HCT116 (cell line): ENCODE measurements around the gene PCDHGA2. TPM values are rescaled to one million over a fixed set of nuclear protein-coding genes. Genes with fewer than 3 reads are reported as not detected.

ENCODE experiments used
- ATAC-seq: fragments of 200-7000 bp; cut with Tn5 transposase; 2 replicates; pipeline ENCODE4 v1.9.1; 2020; ENCODE audit warnings: mild to moderate bottlenecking, moderate library complexity
- BruUV-seq: library from RNA; stranded (reverse); fragments of 400-500 nt; replicated peaks from 2 replicates; lab custom pipeline; 2021; lab: Mats Ljungman, UMichigan
- CTCF ChIA-PET: fragments of 300-600 bp; sonication (Branson Sonifier 250); formaldehyde crosslinking; loops from one replicate; lab custom pipeline; 2021; ENCODE audit warnings: antibody characterized with exemption; lab: Charles Lee
- POLR2A ChIA-PET: fragments of 300-600, 350-600 bp; sonication (Branson Sonifier 250); formaldehyde crosslinking; loops from one replicate; lab custom pipeline; 2021; ENCODE audit warnings: antibody characterized with exemption; lab: Charles Lee
- RAD21 ChIA-PET, 2 experiments: fragments of 300-600 bp; sonication (Branson Sonifier 250); formaldehyde crosslinking; loops; one replicate each; lab custom pipeline; 2023; ENCODE audit warnings: low total read pairs in 2 of 2; ENCODE audit not compliant: uncharacterized antibody in 2 of 2, unreplicated experiment in 2 of 2, low non-redundant PET in 1 of 2; lab: Charles Lee
- DNase-seq: peaks from one replicate; pipeline ENCODE4 v3.0.0-alpha.2; 2010; ENCODE audit warnings: low read depth, low spot score
- H2AFZ ChIP-seq: fragments of 200-600 bp; shearing (Covaris generic), sonication (generic); 2 replicates; pipeline ENCODE4 v1.6.1; 2017; ENCODE audit warnings: low read depth, mixed run types, mixed read lengths, antibody characterized with exemption, low read length; ENCODE audit not compliant: poor library complexity, severe bottlenecking
- H3K27ac ChIP-seq: 2 replicates; pipeline ENCODE4 v1.5.1; 2012; ENCODE audit warnings: low read depth, low read length
- H3K27me3 ChIP-seq: fragments of 200-600 bp; sonication (generic); 2 replicates; pipeline ENCODE4 v1.6.1; 2016; ENCODE audit warnings: mixed run types, low read length, mixed read lengths; ENCODE audit not compliant: insufficient read depth
- H3K36me3 ChIP-seq, 2 experiments: fragments of 200-500 bp in 1 of 2; fragments of 200-600 bp in 1 of 2; sonication (Bioruptor generic) in 1 of 2; sonication (generic) in 1 of 2; 2 replicates each; pipeline versions ENCODE4 v1.5.1 to v1.6.1; 2014 to 2016; ENCODE audit warnings: low read length in 2 of 2, inconsistent platforms in 1 of 2, mixed read lengths in 1 of 2, mixed run types in 1 of 2; ENCODE audit not compliant: insufficient read depth in 2 of 2, control insufficient read depth in 1 of 2
- H3K4me1 ChIP-seq, 2 experiments: fragments of 200-600 bp in 1 of 2; sonication (generic) in 1 of 2; 2 replicates each; pipeline versions ENCODE4 v1.5.1 to v1.6.1; 2012 to 2017; ENCODE audit warnings: low read length in 2 of 2, inconsistent platforms in 1 of 2, mild to moderate bottlenecking in 1 of 2, mixed read lengths in 1 of 2, mixed run types in 1 of 2, moderate library complexity in 1 of 2; ENCODE audit not compliant: insufficient read depth in 2 of 2, control insufficient read depth in 1 of 2
- H3K4me2 ChIP-seq: fragments of 200-600 bp; sonication (generic); 2 replicates; pipeline ENCODE4 v1.6.1; 2017; ENCODE audit warnings: mixed run types, low read length, mixed read lengths
- H3K4me3 ChIP-seq, 2 experiments: fragments of 200-600 bp in 1 of 2; sonication (generic) in 1 of 2; replicated peaks in 1 of 2; 2 replicates each; pipeline ENCODE4 v1.5.1; 2011 to 2016; ENCODE audit warnings: low read length in 2 of 2, control low read depth in 1 of 2, low read depth in 1 of 2, mild to moderate bottlenecking in 1 of 2, mixed read lengths in 1 of 2, mixed run types in 1 of 2
- H3K79me2 ChIP-seq: fragments of 200-600 bp; sonication (generic); 2 replicates; pipeline ENCODE4 v1.6.1; 2017; ENCODE audit warnings: mild to moderate bottlenecking, mixed run types, low read length, moderate library complexity, mixed read lengths; ENCODE audit not compliant: insufficient read depth
- H3K9ac ChIP-seq: fragments of 200-600 bp; sonication (generic); 2 replicates; pipeline ENCODE4 v1.6.1; 2016; ENCODE audit warnings: low read length, mixed read lengths
- H3K9me2 ChIP-seq: fragments of 200-600 bp; sonication (generic), shearing (Covaris generic); 2 replicates; pipeline ENCODE4 v1.6.1; 2017; ENCODE audit warnings: mixed run types, mild to moderate bottlenecking, moderate library complexity; ENCODE audit not compliant: insufficient read depth
- H3K9me3 ChIP-seq, 2 experiments: fragments of 200-500 bp in 1 of 2; fragments of 200-600 bp in 1 of 2; sonication (Bioruptor generic) in 1 of 2; sonication (generic) in 1 of 2; 2 replicates each; pipeline ENCODE4 v1.6.1; 2014 to 2017; ENCODE audit warnings: low read length in 2 of 2, mixed read lengths in 2 of 2, inconsistent platforms in 1 of 2, low read depth in 1 of 2, mild to moderate bottlenecking in 1 of 2, mixed run types in 1 of 2, moderate library complexity in 1 of 2; ENCODE audit not compliant: control insufficient read depth in 1 of 2, insufficient read depth in 1 of 2
- H4K20me1 ChIP-seq: fragments of 200-600 bp; sonication (generic), shearing (Covaris generic); 2 replicates; pipeline ENCODE4 v1.6.1; 2017; ENCODE audit warnings: mixed run types, mild to moderate bottlenecking, moderate library complexity; ENCODE audit not compliant: insufficient read depth
- CTCF ChIP-seq, 3 experiments: fragments of 200-600 bp in 1 of 3; sonication (generic) in 1 of 3; IDR thresholded peaks in 2 of 3; conservative IDR thresholded peaks in 1 of 3; 2 replicates each; pipeline ENCODE4 v1.5.1; 2012 to 2017; ENCODE audit warnings: low read depth in 2 of 3, low read length in 2 of 3, antibody characterized with exemption in 1 of 3, borderline replicate concordance in 1 of 3, control low read depth in 1 of 3, mild to moderate bottlenecking in 1 of 3, mixed read lengths in 1 of 3, mixed run types in 1 of 3, moderate library complexity in 1 of 3; ENCODE audit not compliant: insufficient read depth in 1 of 3
- FOSL1 ChIP-seq: IDR thresholded peaks from 2 replicates; pipeline ENCODE4 v1.6.1; 2012; ENCODE audit warnings: low read depth
- MAX ChIP-seq: IDR thresholded peaks from 2 replicates; pipeline ENCODE4 v1.6.1; 2012
- RAD21 ChIP-seq: IDR thresholded peaks from 2 replicates; pipeline ENCODE4 v1.6.1; 2012; ENCODE audit warnings: low read depth, mild to moderate bottlenecking
- ZBTB33 ChIP-seq: IDR thresholded peaks from 2 replicates; pipeline ENCODE4 v1.6.1; 2011; ENCODE audit warnings: mild to moderate bottlenecking, low read length, moderate library complexity; ENCODE audit not compliant: insufficient replicate concordance; ENCODE audit errors: extremely low read depth
- intact Hi-C: fragments of 100-400 bp; cut with micrococcal nuclease; formaldehyde crosslinking; loops from 2 replicates; pipeline ENCODE4 v1.10.0; 2022
- total RNA-seq: library from RNA; stranded (reverse); gene quantifications from one replicate; pipeline ENCODE4 v1.2.1, GENCODE V29; 2021; ENCODE audit not compliant: unreplicated experiment

PCDHGA2 gene
- total RNA-seq, 1 experiment from 2014 or later: not detected

GRCh38 chr5:141392429-141393198, 54.1 kb downstream of the PCDHGA2 start, which contains the start of gene PCDHGA8:
Gene PCDHGA8 (plus strand): TSS chr5:141392633. CDS start chr5:141392814, 181 bp downstream.
- peak; percentile 21 for DNase-seq
- TF ChIP-seq MAX: peak; percentile 81
- TF ChIP-seq ZBTB33: no peak
- TF ChIP-seq FOSL1: no peak
- TF ChIP-seq CTCF (IDR thresholded peaks at IDR 0.05 in 2 of 3, conservative IDR thresholded peaks at IDR 0.05 in 1 of 3; ENCODE audit: borderline replicate concordance in 1 of 3, insufficient read depth in 1 of 3, low read depth in 2 of 3, low read length in 2 of 3): peak; percentile 33 to 53 (median 52); a peak in 4 of 6 replicates
- TF ChIP-seq RAD21: peak; percentile 57
- Histone ChIP-seq H3K36me3 (no peaks in the 10 kb centered on the region), H2AFZ (no peak within 1 kb of the TSS), H3K4me3 (no peak within 1 kb of the TSS), H3K9ac (no peak within 1 kb of the TSS), H3K4me1 (no peaks in the 10 kb centered on the region), H3K27me3 (no peaks in the 10 kb centered on the region), H3K27ac (no peak within 1 kb of the TSS), H3K9me3 (no peaks in the 10 kb centered on the region), H3K4me2 (no peak within 1 kb of the TSS), H3K79me2 (no peaks in the 10 kb centered on the region), H3K9me2 (no peaks in the 10 kb centered on the region), H4K20me1 (no peaks in the 10 kb centered on the region)
- RAD21 ChIA-PET: no interaction called here
- CTCF ChIA-PET: interaction anchor here (1.0 to 1.3 kb wide), 2 partner anchors 165 to 172 kb away, joined by 3 read pairs; no protein-coding TSS in a partner anchor
- intact Hi-C loops: no loop called here
- POLR2A ChIA-PET: no interaction called here
- BruUV-seq: no TSS peak
- ATAC-seq: peak; percentile 70

Other genes starting within 250 kb of the PCDHGA2 start
- not detected for gene PCDHB2, start 244.1 kb upstream of the PCDHGA2 start, total RNA-seq
- 0.10 TPM for gene PCDHB3, start 238.3 kb upstream of the PCDHGA2 start, total RNA-seq
- gene PCDHB4, start 216.9 kb upstream of the PCDHGA2 start, total RNA-seq: not detected
- gene PCDHB5, start 203.6 kb upstream of the PCDHGA2 start, total RNA-seq: not detected
- gene PCDHB6, start 188.7 kb upstream of the PCDHGA2 start, total RNA-seq: not detected
- gene PCDHB7, start 166.1 kb upstream of the PCDHGA2 start, total RNA-seq: not detected
- not detected for gene PCDHB8, start 161.0 kb upstream of the PCDHGA2 start, total RNA-seq
- not detected for gene PCDHB16, start 156.4 kb upstream of the PCDHGA2 start, total RNA-seq
- 0.07 TPM for gene PCDHB9, start 151.6 kb upstream of the PCDHGA2 start, total RNA-seq
- not detected for gene PCDHB10, start 146.4 kb upstream of the PCDHGA2 start, total RNA-seq
- 0.07 TPM for gene PCDHB11, start 139.1 kb upstream of the PCDHGA2 start, total RNA-seq
- gene PCDHB12, start 130.0 kb upstream of the PCDHGA2 start, total RNA-seq: not detected
- gene PCDHB13, start 124.8 kb upstream of the PCDHGA2 start, total RNA-seq: 0.22 TPM
- 0.27 TPM for gene PCDHB14, start 115.4 kb upstream of the PCDHGA2 start, total RNA-seq
- gene PCDHB15, start 93.4 kb upstream of the PCDHGA2 start, total RNA-seq: 0.07 TPM
- gene SLC25A2, start 34.7 kb upstream of the PCDHGA2 start, total RNA-seq: 0.42 TPM
- gene TAF7, start 18.0 kb upstream of the PCDHGA2 start, total RNA-seq: 40.9 TPM
- 0.05 TPM for gene PCDHGA1, start 8.2 kb upstream of the PCDHGA2 start, total RNA-seq
- not detected for gene PCDHGA3, start 5.1 kb downstream of the PCDHGA2 start, total RNA-seq
- 0.15 TPM for gene PCDHGB1, start 11.3 kb downstream of the PCDHGA2 start, total RNA-seq
- not detected for gene PCDHGA4, start 16.3 kb downstream of the PCDHGA2 start, total RNA-seq
- 0.34 TPM for gene PCDHGB2, start 21.2 kb downstream of the PCDHGA2 start, total RNA-seq
- 0.05 TPM for gene PCDHGA5, start 25.4 kb downstream of the PCDHGA2 start, total RNA-seq
- gene PCDHGB3, start 31.5 kb downstream of the PCDHGA2 start, total RNA-seq: 0.10 TPM
- 0.07 TPM for gene PCDHGA6, start 35.1 kb downstream of the PCDHGA2 start, total RNA-seq
- not detected for gene PCDHGA7, start 44.0 kb downstream of the PCDHGA2 start, total RNA-seq
- not detected for gene PCDHGB4, start 48.9 kb downstream of the PCDHGA2 start, total RNA-seq
- gene PCDHGA8, start 53.9 kb downstream of the PCDHGA2 start, total RNA-seq: not detected
- gene PCDHGB5, start 59.2 kb downstream of the PCDHGA2 start, total RNA-seq: 0.15 TPM
- 0.34 TPM for gene PCDHGA9, start 64.0 kb downstream of the PCDHGA2 start, total RNA-seq
- gene PCDHGB6, start 69.3 kb downstream of the PCDHGA2 start, total RNA-seq: 0.22 TPM
- 3.8 TPM for gene PCDHGA10, start 74.2 kb downstream of the PCDHGA2 start, total RNA-seq
- 0.54 TPM for gene PCDHGB7, start 78.9 kb downstream of the PCDHGA2 start, total RNA-seq
- 0.39 TPM for gene PCDHGA11, start 82.3 kb downstream of the PCDHGA2 start, total RNA-seq
- gene PCDHGA12, start 91.7 kb downstream of the PCDHGA2 start, total RNA-seq: 0.17 TPM
- 1.2 TPM for gene PCDHGC3, start 137.2 kb downstream of the PCDHGA2 start, total RNA-seq
- gene PCDHGC4, start 146.3 kb downstream of the PCDHGA2 start, total RNA-seq: 0.05 TPM
- gene PCDHGC5, start 150.3 kb downstream of the PCDHGA2 start, total RNA-seq: not detected